IPS-18a (cell line): ENCODE results near the gene STX16.

Experiments
- H3K27ac ChIP-seq: one replicate; pipeline ENCODE4 v1.5.1; 2013; ENCODE audit warnings: low read length
- H3K27me3 ChIP-seq: one replicate; pipeline ENCODE4 v1.6.1; 2013; ENCODE audit warnings: mild to moderate bottlenecking, low read length; ENCODE audit not compliant: control insufficient read depth, insufficient read depth
- H3K36me3 ChIP-seq: one replicate; pipeline ENCODE4 v1.6.1; 2013; ENCODE audit warnings: low read depth, low read length; ENCODE audit not compliant: control insufficient read depth
- H3K4me1 ChIP-seq: one replicate; pipeline ENCODE4 v1.6.1; 2013; ENCODE audit warnings: low read depth, low read length; ENCODE audit not compliant: control insufficient read depth
- H3K4me3 ChIP-seq: one replicate; pipeline ENCODE4 v1.5.1; 2013; ENCODE audit warnings: low read length
- H3K9ac ChIP-seq: one replicate; pipeline ENCODE4 v1.6.1; 2013; ENCODE audit warnings: mild to moderate bottlenecking, low read length, moderate library complexity
- H3K9me3 ChIP-seq: one replicate; pipeline ENCODE4 v1.6.1; 2013; ENCODE audit warnings: low read depth, low read length; ENCODE audit not compliant: control insufficient read depth

STX16 gene

GRCh38 chr20:58712806-58713731, 62.0 kb downstream of the STX16 start:
- Histone ChIP-seq H3K36me3 (peaks cover 2% of the 10 kb centered on the region), H3K4me3 (no peak overlapping the region), H3K27me3 (no peaks in the 10 kb centered on the region), H3K9ac (no peak overlapping the region), H3K9me3 (no peaks in the 10 kb centered on the region), H3K27ac (no peak overlapping the region), H3K4me1 (no peaks in the 10 kb centered on the region)

- peaks cover 2% of the 10 kb centered on the region for H3K36me3 ChIP-seq
- no peaks in the 10 kb centered on the region for H3K27me3 ChIP-seq
- H3K27ac ChIP-seq, result no peak overlapping the region
- no peak overlapping the region for H3K4me3 ChIP-seq
- H3K4me1 ChIP-seq, result no peaks in the 10 kb centered on the region
- H3K9ac ChIP-seq, result no peak overlapping the region
- H3K9me3 ChIP-seq, result no peaks in the 10 kb centered on the region
Observed at GRCh38 chr20:58713801-58714339, 62.8 kb downstream of the STX16 start.

- Histone ChIP-seq H3K27me3 (no peaks in the 10 kb centered on the region), H3K4me1 (no peaks in the 10 kb centered on the region), H3K9ac (no peak overlapping the region), H3K27ac (no peak overlapping the region), H3K9me3 (no peaks in the 10 kb centered on the region), H3K36me3 (peaks cover 2% of the 10 kb centered on the region), H3K4me3 (no peak overlapping the region)
Observed at GRCh38 chr20:58714340-58714922, 63.3 kb downstream of the STX16 start.

- Histone ChIP-seq H3K9ac (no peak overlapping the region), H3K9me3 (no peaks in the 10 kb centered on the region), H3K4me1 (no peaks in the 10 kb centered on the region), H3K27ac (no peak overlapping the region), H3K4me3 (no peak overlapping the region), H3K27me3 (no peaks in the 10 kb centered on the region), H3K36me3 (no peaks in the 10 kb centered on the region)
Observed at GRCh38 chr20:58714923-58715351, 63.9 kb downstream of the STX16 start.

GRCh38 chr20:58715391-58715800, 64.3 kb downstream of the STX16 start:
- no peaks in the 10 kb centered on the region for H3K4me1 ChIP-seq
- H3K27ac ChIP-seq, result no peak overlapping the region
- H3K27me3 ChIP-seq, result no peaks in the 10 kb centered on the region
- H3K4me3 ChIP-seq, result no peak overlapping the region
- H3K9ac ChIP-seq, result no peak overlapping the region
- no peaks in the 10 kb centered on the region for H3K36me3 ChIP-seq
- no peaks in the 10 kb centered on the region for H3K9me3 ChIP-seq

DNA sequence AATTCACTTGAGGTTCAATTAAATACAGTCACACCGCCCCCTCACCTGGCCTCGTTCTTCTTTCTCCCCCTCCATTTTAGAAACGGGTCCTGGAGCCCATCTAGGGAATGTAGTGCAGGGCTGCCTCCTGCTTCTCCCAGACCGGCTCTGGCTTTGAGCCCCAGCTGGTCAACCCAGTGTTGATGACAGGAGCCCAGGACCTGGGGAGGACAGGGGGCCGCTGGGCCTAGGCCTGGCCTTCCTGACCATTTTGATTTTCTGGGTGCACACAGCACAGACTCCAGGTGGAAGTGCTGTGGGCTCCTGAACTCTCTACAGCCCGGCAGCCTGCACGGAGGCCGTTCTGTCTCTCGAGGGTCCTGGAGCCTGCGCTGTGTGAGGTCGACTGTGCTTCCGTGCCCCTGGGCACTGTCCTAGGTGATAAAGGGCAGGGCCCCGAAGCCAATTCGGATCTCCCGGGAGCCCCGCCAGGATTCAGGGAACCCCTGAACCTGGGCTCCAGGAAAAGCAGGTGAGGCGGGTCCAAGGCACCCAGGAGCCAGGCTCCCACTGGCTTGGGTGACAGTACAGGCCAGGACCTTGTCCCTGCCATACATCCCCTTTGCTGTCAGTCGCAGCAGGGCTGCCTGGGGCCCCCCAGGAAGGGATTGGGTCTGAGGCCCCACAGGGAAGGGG, 64.9 kb downstream of the STX16 start:
- H3K27ac ChIP-seq, result no peak overlapping the region
- no peaks in the 10 kb centered on the region for H3K4me1 ChIP-seq
- no peaks in the 10 kb centered on the region for H3K36me3 ChIP-seq
- H3K9ac ChIP-seq, result no peak overlapping the region
- H3K9me3 ChIP-seq, result no peaks in the 10 kb centered on the region
- no peak overlapping the region for H3K4me3 ChIP-seq
- H3K27me3 ChIP-seq, result no peaks in the 10 kb centered on the region

- Histone ChIP-seq H3K27me3 (no peaks in the 10 kb centered on the region), H3K9ac (no peak overlapping the region), H3K4me3 (no peak overlapping the region), H3K27ac (no peak overlapping the region), H3K4me1 (no peaks in the 10 kb centered on the region), H3K9me3 (no peaks in the 10 kb centered on the region), H3K36me3 (no peaks in the 10 kb centered on the region)
Observed at GRCh38 chr20:58716476-58717277, 65.6 kb downstream of the STX16 start.

GRCh38 chr20:58717278-58718091, 66.4 kb downstream of the STX16 start:
- H3K9ac ChIP-seq, result no peak overlapping the region
- no peak overlapping the region for H3K4me3 ChIP-seq
- H3K27me3 ChIP-seq, result no peaks in the 10 kb centered on the region
- H3K4me1 ChIP-seq, result no peaks in the 10 kb centered on the region
- H3K9me3 ChIP-seq, result no peaks in the 10 kb centered on the region
- no peak overlapping the region for H3K27ac ChIP-seq
- no peaks in the 10 kb centered on the region for H3K36me3 ChIP-seq

DNA sequence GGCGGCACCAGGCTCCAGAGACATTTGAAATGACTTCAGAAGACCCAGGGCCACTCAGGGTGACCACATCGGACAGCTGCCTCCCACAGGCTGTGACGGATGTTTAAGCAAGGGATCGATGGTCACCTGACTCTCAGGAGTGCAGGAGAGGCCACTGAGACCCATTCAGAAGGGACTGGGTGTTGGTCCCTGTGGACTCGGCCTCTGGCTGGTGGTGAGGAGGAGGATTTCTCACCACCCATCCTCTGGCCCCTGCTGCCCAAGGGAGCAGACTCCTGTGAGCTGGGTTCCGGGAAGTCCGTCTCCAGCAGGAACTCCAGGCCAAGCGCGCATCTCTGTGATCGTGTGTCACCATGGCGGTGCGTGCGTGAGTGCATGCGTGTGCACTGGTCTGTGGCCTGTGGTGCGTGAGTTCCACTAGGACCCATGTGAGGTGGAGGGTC, 67.1 kb downstream of the STX16 start:
- Histone ChIP-seq H3K36me3 (no peaks in the 10 kb centered on the region), H3K4me1 (no peaks in the 10 kb centered on the region), H3K9ac (no peak overlapping the region), H3K4me3 (no peak overlapping the region), H3K9me3 (no peaks in the 10 kb centered on the region), H3K27me3 (no peaks in the 10 kb centered on the region), H3K27ac (no peak overlapping the region)

GRCh38 chr20:58718729-58719128, 67.6 kb downstream of the STX16 start:
- H3K4me3 ChIP-seq, result no peak overlapping the region
- no peaks in the 10 kb centered on the region for H3K4me1 ChIP-seq
- H3K9ac ChIP-seq, result no peak overlapping the region
- H3K27me3 ChIP-seq, result no peaks in the 10 kb centered on the region
- no peaks in the 10 kb centered on the region for H3K9me3 ChIP-seq
- no peak overlapping the region for H3K27ac ChIP-seq
- H3K36me3 ChIP-seq, result no peaks in the 10 kb centered on the region
